ENCODE data around the gene APLN.

The APLN gene

GRCh38 chrX:129640737-129641136 lies 14.0 kb downstream of the APLN start:
- Histone ChIP-seq H4K20me1 (peaks cover 0 to under 1% (median 0%) of the 10 kb centered on the region in 11 experiments; a peak in 4 of 22 replicates), H3K9ac (no peak overlapping the region), H3K36me3 (no peaks in the 10 kb centered on the region), H3K9me3 (replicated peaks in 1 of 11) (peaks cover 0 to 17% (median 11%) of the 10 kb centered on the region in 11 experiments; a peak in 13 of 22 replicates), H3K4me3 (no peak overlapping the region), H3K27ac (no peak overlapping the region), H3K4me2 (peak overlapping the region in 2 of 11 experiments; percentile 2 to 30; a peak in 1 of 22 replicates), H3K4me1 (peaks cover 0 to 7% (median 0%) of the 10 kb centered on the region in 10 experiments; a peak in 2 of 20 replicates), H3K27me3 (peaks cover 68 to 100% (median 97%) of the 10 kb centered on the region in 11 experiments)
- no peak for TF ChIP-seq Cebpa-rat (IDR thresholded peaks at IDR 0.05)

- H4K20me1 ChIP-seq = no peaks in the 10 kb centered on the region; a peak in 3 of 22 replicates
- H3K9me3 ChIP-seq (replicated peaks in 1 of 11) = peaks cover 0 to 17% (median 11%) of the 10 kb centered on the region in 11 experiments; a peak in 13 of 22 replicates
- peaks cover 61 to 99% (median 95%) of the 10 kb centered on the region in 11 experiments for H3K27me3 ChIP-seq
- no peak overlapping the region for H3K27ac ChIP-seq
- H3K4me1 ChIP-seq = peaks cover 0 to 7% (median 0%) of the 10 kb centered on the region in 10 experiments; a peak in 2 of 20 replicates
- no peaks in the 10 kb centered on the region for H3K36me3 ChIP-seq
- no peak for TF ChIP-seq Cebpa-rat (IDR thresholded peaks at IDR 0.05)
- H3K4me3 ChIP-seq = no peak overlapping the region
- no peak overlapping the region for H3K4me2 ChIP-seq
- H3K9ac ChIP-seq = no peak overlapping the region
Observed at GRCh38 chrX:129638917-129639316, 15.8 kb downstream of the APLN start.

DNA sequence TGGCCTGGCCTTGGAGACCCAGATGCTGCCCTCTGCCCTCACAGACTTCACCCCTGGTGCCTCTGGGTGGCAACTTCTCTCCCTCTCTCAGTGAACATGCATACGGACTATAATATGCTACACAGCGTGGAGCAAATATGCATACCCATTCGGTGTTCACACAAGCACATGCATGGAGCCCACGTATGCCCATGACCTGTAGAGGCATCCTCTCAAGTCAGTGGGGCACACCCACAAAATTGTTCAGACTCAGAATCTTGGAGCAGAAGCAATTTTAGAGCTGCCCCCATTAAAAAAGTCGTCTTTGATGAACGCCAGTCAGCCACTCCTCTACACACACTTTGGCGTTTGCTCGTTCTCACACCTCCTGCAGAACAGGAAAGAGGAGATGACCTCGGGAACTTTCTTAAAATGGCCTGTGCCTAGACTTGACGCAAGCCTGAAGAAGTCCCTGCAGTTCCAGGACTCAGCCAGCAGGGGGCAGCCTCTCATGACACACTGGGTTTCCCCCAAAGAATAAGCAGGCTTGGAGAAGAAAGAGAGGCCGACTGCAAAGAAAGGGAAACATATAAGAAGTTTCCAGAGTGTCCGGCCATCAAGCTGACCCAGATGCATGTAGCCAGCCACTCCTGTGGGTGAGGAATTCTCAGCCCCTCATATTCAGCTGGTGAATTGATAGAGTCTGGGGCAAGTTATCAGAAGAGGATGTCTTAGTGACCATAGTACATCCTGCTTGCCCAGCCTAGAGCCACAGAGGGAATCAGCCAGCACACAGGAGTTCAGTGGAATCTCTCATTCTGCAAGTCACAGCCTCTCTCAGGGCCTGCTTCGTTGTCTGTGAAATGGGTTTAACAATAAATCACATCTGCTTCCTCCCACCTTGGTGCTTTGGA lies 17.3 kb downstream of the APLN start:
- Histone ChIP-seq H3K4me2 (no peak overlapping the region), H3K27me3 (peaks cover 51 to 86% (median 82%) of the 10 kb centered on the region in 11 experiments)

GRCh38 chrX:129636175-129636681 lies 18.5 kb downstream of the APLN start:
- Histone ChIP-seq H3K9ac (no peak overlapping the region), H3K27ac (no peak overlapping the region), H4K20me1 (no peaks in the 10 kb centered on the region; a peak in 2 of 22 replicates), H3K9me3 (replicated peaks in 1 of 11) (peaks cover 0 to 11% (median 4%) of the 10 kb centered on the region in 11 experiments; a peak in 13 of 22 replicates), H3K27me3 (peaks cover 42 to 84% (median 81%) of the 10 kb centered on the region in 11 experiments), H3K36me3 (no peaks in the 10 kb centered on the region), H3K4me1 (peaks cover 0 to 7% (median 0%) of the 10 kb centered on the region in 10 experiments; a peak in 2 of 20 replicates), H3K4me3 (no peak overlapping the region), H3K4me2 (no peak overlapping the region)
- TF ChIP-seq Cebpa-rat (IDR thresholded peaks at IDR 0.05) = no peak

More for the DNA sequence above, 17.3 kb downstream of the APLN start:
- Histone ChIP-seq H3K4me3 (no peak overlapping the region), H3K4me1 (peaks cover 0 to 7% (median 0%) of the 10 kb centered on the region in 10 experiments; a peak in 2 of 20 replicates), H4K20me1 (no peaks in the 10 kb centered on the region; a peak in 3 of 22 replicates), H3K9me3 (replicated peaks in 1 of 11) (peaks cover 0 to 17% (median 11%) of the 10 kb centered on the region in 11 experiments; a peak in 13 of 22 replicates), H3K9ac (no peak overlapping the region), H3K36me3 (no peaks in the 10 kb centered on the region), H3K27ac (no peak overlapping the region)
- no peak for TF ChIP-seq Cebpa-rat (IDR thresholded peaks at IDR 0.05)

DNA sequence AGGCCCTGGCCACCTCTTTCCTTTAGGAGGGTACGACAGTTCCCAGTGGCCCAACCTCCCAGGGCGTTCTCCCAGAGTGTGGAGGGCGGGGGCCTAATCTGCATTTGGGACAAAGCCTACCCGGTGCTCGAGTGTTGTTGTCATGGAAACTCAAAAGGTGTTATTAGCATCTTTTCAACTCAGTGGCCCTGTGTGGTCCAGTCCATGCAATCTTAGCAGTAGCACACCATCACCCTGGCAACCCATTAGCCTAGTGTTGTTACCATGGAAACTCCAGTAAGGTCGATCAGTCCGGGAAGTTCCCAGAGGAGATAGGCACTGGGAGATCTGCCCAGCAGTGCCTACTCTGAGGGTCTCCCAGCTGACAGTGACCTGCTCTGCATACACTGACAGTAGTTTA lies 20.2 kb downstream of the APLN start:
- Histone ChIP-seq H4K20me1 (no peaks in the 10 kb centered on the region), H3K4me1 (no peaks in the 10 kb centered on the region), H3K9me3 (replicated peaks in 1 of 11) (peaks cover 0 to 6% (median 0%) of the 10 kb centered on the region in 11 experiments; a peak in 3 of 22 replicates), H3K27me3 (peaks cover 38 to 79% (median 76%) of the 10 kb centered on the region in 11 experiments), H3K4me2 (no peak overlapping the region), H3K27ac (no peak overlapping the region), H3K4me3 (no peak overlapping the region), H3K9ac (no peak overlapping the region), H3K36me3 (no peaks in the 10 kb centered on the region)
- no peak for TF ChIP-seq Cebpa-rat (IDR thresholded peaks at IDR 0.05)

DNA sequence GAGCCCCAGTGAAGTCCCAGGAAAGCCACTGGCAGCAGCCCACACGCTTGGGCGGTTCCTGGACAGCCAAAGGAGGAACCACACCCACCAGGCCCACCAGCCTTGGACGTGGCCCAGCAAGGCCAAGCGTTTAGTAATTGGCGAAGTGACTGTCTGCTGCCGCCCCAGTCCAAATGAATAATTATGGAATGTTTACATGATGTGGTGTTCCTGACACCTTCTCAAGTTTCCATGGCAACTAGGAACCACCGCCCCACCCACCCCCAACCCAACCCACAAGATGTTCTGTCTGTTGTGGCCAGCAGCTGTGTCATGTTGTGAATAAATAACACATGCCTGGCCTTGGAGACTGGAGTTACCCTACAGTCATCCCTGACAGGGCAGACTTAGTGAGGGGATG lies 22.3 kb downstream of the APLN start:
- H4K20me1 ChIP-seq = no peaks in the 10 kb centered on the region
- H3K27ac ChIP-seq = no peak overlapping the region
- peaks cover 0 to 6% (median 0%) of the 10 kb centered on the region in 11 experiments; a peak in 3 of 22 replicates for H3K9me3 ChIP-seq (replicated peaks in 1 of 11)
- no peaks in the 10 kb centered on the region for H3K36me3 ChIP-seq
- H3K4me2 ChIP-seq = no peak overlapping the region
- H3K4me1 ChIP-seq = no peaks in the 10 kb centered on the region
- H3K9ac ChIP-seq = no peak overlapping the region
- no peak for TF ChIP-seq Cebpa-rat (IDR thresholded peaks at IDR 0.05)
- H3K4me3 ChIP-seq = no peak overlapping the region
- H3K27me3 ChIP-seq = peaks cover 42 to 80% (median 70%) of the 10 kb centered on the region in 11 experiments

DNA sequence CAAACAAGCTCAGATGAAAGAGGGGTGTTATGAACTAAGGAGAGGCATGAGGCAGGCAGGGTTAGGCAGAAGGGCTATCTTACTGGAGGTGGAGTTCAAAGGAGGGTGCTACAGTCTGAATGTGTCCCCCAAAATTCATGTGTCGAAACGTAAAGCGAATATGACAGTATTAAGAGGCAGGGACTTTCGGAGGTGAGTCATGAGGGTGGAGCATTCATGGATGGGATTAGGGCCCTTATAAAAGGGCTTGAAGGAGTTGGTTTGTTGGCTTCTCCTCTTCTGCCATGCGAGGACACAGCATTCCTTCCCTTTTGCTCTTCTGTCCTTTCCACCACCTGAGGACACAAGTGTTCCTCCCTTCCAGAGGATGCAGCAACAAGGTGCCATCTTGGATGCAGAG lies 22.9 kb downstream of the APLN start:
- no peak overlapping the region for H3K4me3 ChIP-seq
- H3K36me3 ChIP-seq = no peaks in the 10 kb centered on the region
- no peak overlapping the region for H3K9ac ChIP-seq
- H3K9me3 ChIP-seq (replicated peaks in 1 of 11) = peaks cover 0 to 6% (median 0%) of the 10 kb centered on the region in 11 experiments; a peak in 4 of 22 replicates
- H3K27ac ChIP-seq = no peak overlapping the region
- H3K27me3 ChIP-seq = peaks cover 41 to 77% (median 70%) of the 10 kb centered on the region in 11 experiments
- H3K4me2 ChIP-seq = no peak overlapping the region
- H3K4me1 ChIP-seq = no peaks in the 10 kb centered on the region
- H4K20me1 ChIP-seq = no peaks in the 10 kb centered on the region
- no peak for TF ChIP-seq Cebpa-rat (IDR thresholded peaks at IDR 0.05)

- Histone ChIP-seq H3K27ac (no peak overlapping the region), H4K20me1 (no peaks in the 10 kb centered on the region), H3K9me3 (replicated peaks in 1 of 11) (peaks cover 0 to 6% (median 0%) of the 10 kb centered on the region in 11 experiments; a peak in 6 of 22 replicates), H3K4me1 (no peaks in the 10 kb centered on the region), H3K9ac (no peak overlapping the region), H3K36me3 (no peaks in the 10 kb centered on the region), H3K27me3 (peaks cover 29 to 77% (median 67%) of the 10 kb centered on the region in 11 experiments), H3K4me2 (no peak overlapping the region), H3K4me3 (no peak overlapping the region)
- TF ChIP-seq Cebpa-rat (IDR thresholded peaks at IDR 0.05) = no peak
Observed at GRCh38 chrX:129629837-129630236, 24.9 kb downstream of the APLN start.

GRCh38 chrX:129626026-129626425 lies 28.7 kb downstream of the APLN start:
- H3K4me2 ChIP-seq = no peak overlapping the region
- peaks cover 52 to 92% (median 84%) of the 10 kb centered on the region in 11 experiments for H3K27me3 ChIP-seq
- H3K36me3 ChIP-seq = no peaks in the 10 kb centered on the region
- peaks cover 0 to 24% (median 17%) of the 10 kb centered on the region in 10 experiments; a peak in 17 of 20 replicates for H3K4me1 ChIP-seq
- no peaks in the 10 kb centered on the region; a peak in 3 of 22 replicates for H3K9me3 ChIP-seq (replicated peaks in 1 of 11)
- H4K20me1 ChIP-seq = no peaks in the 10 kb centered on the region; a peak in 1 of 22 replicates
- no peak overlapping the region for H3K27ac ChIP-seq
- TF ChIP-seq Cebpa-rat (IDR thresholded peaks at IDR 0.05) = no peak
- no peak overlapping the region for H3K9ac ChIP-seq
- no peak overlapping the region for H3K4me3 ChIP-seq
